HCT116 (cell line): Measurements from ENCODE around the gene ZC3H6. TPM values are rescaled to one million over a fixed set of nuclear protein-coding genes. Genes with fewer than 3 reads are reported as not detected.

ENCODE experiments used
- ATAC-seq: fragments of 200-7000 bp; cut with Tn5 transposase; 2 replicates; pipeline ENCODE4 v1.9.1; 2020; ENCODE audit warnings: mild to moderate bottlenecking, moderate library complexity
- BruUV-seq: library from RNA; stranded (reverse); fragments of 400-500 nt; replicated peaks from 2 replicates; lab custom pipeline; 2021; lab: Mats Ljungman, UMichigan
- CTCF ChIA-PET: fragments of 300-600 bp; sonication (Branson Sonifier 250); formaldehyde crosslinking; loops from one replicate; lab custom pipeline; 2021; ENCODE audit warnings: antibody characterized with exemption; lab: Charles Lee
- POLR2A ChIA-PET: fragments of 300-600, 350-600 bp; sonication (Branson Sonifier 250); formaldehyde crosslinking; loops from one replicate; lab custom pipeline; 2021; ENCODE audit warnings: antibody characterized with exemption; lab: Charles Lee
- RAD21 ChIA-PET, 2 experiments: fragments of 300-600 bp; sonication (Branson Sonifier 250); formaldehyde crosslinking; loops; one replicate each; lab custom pipeline; 2023; ENCODE audit warnings: low total read pairs in 2 of 2; ENCODE audit not compliant: uncharacterized antibody in 2 of 2, unreplicated experiment in 2 of 2, low non-redundant PET in 1 of 2; lab: Charles Lee
- DNase-seq: peaks from one replicate; pipeline ENCODE4 v3.0.0-alpha.2; 2010; ENCODE audit warnings: low read depth, low spot score
- H2AFZ ChIP-seq: fragments of 200-600 bp; shearing (Covaris generic), sonication (generic); 2 replicates; pipeline ENCODE4 v1.6.1; 2017; ENCODE audit warnings: low read depth, mixed run types, mixed read lengths, antibody characterized with exemption, low read length; ENCODE audit not compliant: poor library complexity, severe bottlenecking
- H3K27ac ChIP-seq: 2 replicates; pipeline ENCODE4 v1.5.1; 2012; ENCODE audit warnings: low read depth, low read length
- H3K27me3 ChIP-seq: fragments of 200-600 bp; sonication (generic); 2 replicates; pipeline ENCODE4 v1.6.1; 2016; ENCODE audit warnings: mixed run types, low read length, mixed read lengths; ENCODE audit not compliant: insufficient read depth
- H3K36me3 ChIP-seq, 2 experiments: fragments of 200-500 bp in 1 of 2; fragments of 200-600 bp in 1 of 2; sonication (Bioruptor generic) in 1 of 2; sonication (generic) in 1 of 2; 2 replicates each; pipeline versions ENCODE4 v1.5.1 to v1.6.1; 2014 to 2016; ENCODE audit warnings: low read length in 2 of 2, inconsistent platforms in 1 of 2, mixed read lengths in 1 of 2, mixed run types in 1 of 2; ENCODE audit not compliant: insufficient read depth in 2 of 2, control insufficient read depth in 1 of 2
- H3K4me1 ChIP-seq, 2 experiments: fragments of 200-600 bp in 1 of 2; sonication (generic) in 1 of 2; 2 replicates each; pipeline versions ENCODE4 v1.5.1 to v1.6.1; 2012 to 2017; ENCODE audit warnings: low read length in 2 of 2, inconsistent platforms in 1 of 2, mild to moderate bottlenecking in 1 of 2, mixed read lengths in 1 of 2, mixed run types in 1 of 2, moderate library complexity in 1 of 2; ENCODE audit not compliant: insufficient read depth in 2 of 2, control insufficient read depth in 1 of 2
- H3K4me2 ChIP-seq: fragments of 200-600 bp; sonication (generic); 2 replicates; pipeline ENCODE4 v1.6.1; 2017; ENCODE audit warnings: mixed run types, low read length, mixed read lengths
- H3K4me3 ChIP-seq, 2 experiments: fragments of 200-600 bp in 1 of 2; sonication (generic) in 1 of 2; replicated peaks in 1 of 2; 2 replicates each; pipeline ENCODE4 v1.5.1; 2011 to 2016; ENCODE audit warnings: low read length in 2 of 2, control low read depth in 1 of 2, low read depth in 1 of 2, mild to moderate bottlenecking in 1 of 2, mixed read lengths in 1 of 2, mixed run types in 1 of 2
- H3K79me2 ChIP-seq: fragments of 200-600 bp; sonication (generic); 2 replicates; pipeline ENCODE4 v1.6.1; 2017; ENCODE audit warnings: mild to moderate bottlenecking, mixed run types, low read length, moderate library complexity, mixed read lengths; ENCODE audit not compliant: insufficient read depth
- H3K9ac ChIP-seq: fragments of 200-600 bp; sonication (generic); 2 replicates; pipeline ENCODE4 v1.6.1; 2016; ENCODE audit warnings: low read length, mixed read lengths
- H3K9me2 ChIP-seq: fragments of 200-600 bp; sonication (generic), shearing (Covaris generic); 2 replicates; pipeline ENCODE4 v1.6.1; 2017; ENCODE audit warnings: mixed run types, mild to moderate bottlenecking, moderate library complexity; ENCODE audit not compliant: insufficient read depth
- H3K9me3 ChIP-seq, 2 experiments: fragments of 200-500 bp in 1 of 2; fragments of 200-600 bp in 1 of 2; sonication (Bioruptor generic) in 1 of 2; sonication (generic) in 1 of 2; 2 replicates each; pipeline ENCODE4 v1.6.1; 2014 to 2017; ENCODE audit warnings: low read length in 2 of 2, mixed read lengths in 2 of 2, inconsistent platforms in 1 of 2, low read depth in 1 of 2, mild to moderate bottlenecking in 1 of 2, mixed run types in 1 of 2, moderate library complexity in 1 of 2; ENCODE audit not compliant: control insufficient read depth in 1 of 2, insufficient read depth in 1 of 2
- H4K20me1 ChIP-seq: fragments of 200-600 bp; sonication (generic), shearing (Covaris generic); 2 replicates; pipeline ENCODE4 v1.6.1; 2017; ENCODE audit warnings: mixed run types, mild to moderate bottlenecking, moderate library complexity; ENCODE audit not compliant: insufficient read depth
- CTCF ChIP-seq, 3 experiments: fragments of 200-600 bp in 1 of 3; sonication (generic) in 1 of 3; IDR thresholded peaks in 2 of 3; conservative IDR thresholded peaks in 1 of 3; 2 replicates each; pipeline ENCODE4 v1.5.1; 2012 to 2017; ENCODE audit warnings: low read depth in 2 of 3, low read length in 2 of 3, antibody characterized with exemption in 1 of 3, borderline replicate concordance in 1 of 3, control low read depth in 1 of 3, mild to moderate bottlenecking in 1 of 3, mixed read lengths in 1 of 3, mixed run types in 1 of 3, moderate library complexity in 1 of 3; ENCODE audit not compliant: insufficient read depth in 1 of 3
- EGR1 ChIP-seq: IDR thresholded peaks from 2 replicates; pipeline ENCODE4 v1.6.1; 2012; ENCODE audit warnings: low read depth
- POLR2AphosphoS5 ChIP-seq: IDR thresholded peaks from 2 replicates; pipeline ENCODE4 v1.6.1; 2011; ENCODE audit warnings: mild to moderate bottlenecking, low read depth, low read length, moderate library complexity
- SRF ChIP-seq: IDR thresholded peaks from 2 replicates; pipeline ENCODE4 v1.6.1; 2012; ENCODE audit warnings: low read depth
- YY1 ChIP-seq: IDR thresholded peaks from 2 replicates; pipeline ENCODE4 v1.6.1; 2011; ENCODE audit warnings: low read length, low read depth, moderate library complexity, mild to moderate bottlenecking; ENCODE audit not compliant: insufficient replicate concordance; ENCODE audit errors: extremely low read depth
- ZFX ChIP-seq: fragments of 450-650 bp; IDR thresholded peaks from 2 replicates; pipeline ENCODE4 v1.6.1; 2017
- intact Hi-C: fragments of 100-400 bp; cut with micrococcal nuclease; formaldehyde crosslinking; loops from 2 replicates; pipeline ENCODE4 v1.10.0; 2022
- total RNA-seq: library from RNA; stranded (reverse); gene quantifications from one replicate; pipeline ENCODE4 v1.2.1, GENCODE V29; 2021; ENCODE audit not compliant: unreplicated experiment
- TF ChIP-seq, protein P1 (sequence below): IDR thresholded peaks from 2 replicates; pipeline ENCODE4 v1.6.1; 2012

The ZC3H6 gene
- total RNA-seq, 1 experiment from 2014 or later = 7.0 TPM

DNA sequence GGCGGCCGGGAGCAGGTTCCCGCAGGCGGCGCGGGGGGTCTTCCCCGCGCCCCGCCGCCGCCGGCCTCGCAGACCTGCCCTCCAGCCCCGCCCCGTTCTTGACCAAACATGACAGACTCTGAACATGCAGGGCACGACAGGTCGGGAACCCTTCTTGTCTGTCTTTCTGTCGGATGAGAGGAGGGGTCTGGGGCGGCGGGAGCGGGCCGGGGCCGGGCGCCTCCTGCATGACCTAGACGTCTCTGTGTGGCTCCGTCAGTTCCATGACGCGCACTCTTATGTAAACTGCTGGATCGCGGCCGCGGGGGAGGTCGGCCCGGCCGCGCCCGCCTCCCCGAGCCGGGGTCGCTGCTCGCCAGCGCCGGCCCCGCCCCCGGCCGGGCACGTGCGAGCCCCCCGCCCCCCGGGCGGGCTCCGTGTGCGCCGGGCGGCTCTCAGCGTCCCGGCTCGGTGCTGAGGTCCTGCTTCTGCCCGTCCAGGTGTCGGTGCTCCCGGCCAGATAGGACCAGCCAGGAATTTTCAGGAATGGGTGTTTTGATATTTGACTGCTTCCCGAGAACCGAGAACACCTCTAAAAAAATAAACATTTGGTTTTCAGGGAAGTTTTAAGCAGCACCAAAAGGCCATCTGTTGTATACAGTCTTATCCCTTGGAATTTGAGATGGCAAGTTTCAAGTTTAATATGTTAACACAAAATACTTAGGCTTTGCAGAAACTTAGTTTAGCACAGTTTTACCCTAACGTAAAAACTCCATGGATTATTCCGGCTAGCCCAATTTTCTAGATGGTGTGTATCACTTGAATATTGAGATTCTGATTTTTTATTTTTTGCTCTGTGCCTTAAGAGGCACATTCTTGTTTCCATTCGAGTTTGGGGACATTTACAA is 733 bp downstream of the ZC3H6 start:
- H3K9ac ChIP-seq = peak overlapping the region; percentile 93
- no peaks in the 10 kb centered on the region for H3K9me3 ChIP-seq
- peaks cover 9% of the 10 kb centered on the region; the same call in 1 of the 2 replicates for H3K79me2 ChIP-seq
- no peaks in the 10 kb centered on the region for H3K9me2 ChIP-seq
- H3K4me2 ChIP-seq = peak overlapping the region; percentile 98
- no peaks in the 10 kb centered on the region for H4K20me1 ChIP-seq
- ChIA-PET CTCF (no interaction called here), POLR2A (no interaction called here), RAD21 (no interaction called here)
- peak overlapping the region; percentile 76 to 86 for H3K4me3 ChIP-seq
- peak overlapping the region; percentile 85 for H2AFZ ChIP-seq
- peak overlapping the region; percentile 99 for H3K27ac ChIP-seq
- BruUV-seq = TSS peak; percentile 61
- no peaks in the 10 kb centered on the region for H3K27me3 ChIP-seq
- intact Hi-C loops = loop anchor here (10.0 kb wide), 1 partner anchor 391 kb away; the partner anchor contains the start of gene ANAPC1
- no peaks in the 10 kb centered on the region for H3K36me3 ChIP-seq
- peaks cover 5 to 12% of the 10 kb centered on the region in 2 experiments; a peak in 3 of 4 replicates for H3K4me1 ChIP-seq
- peak; percentile 75 for ATAC-seq
- no peak for TF ChIP-seq CTCF (IDR thresholded peaks at IDR 0.05 in 2 of 3, conservative IDR thresholded peaks at IDR 0.05 in 1 of 3; ENCODE audit: borderline replicate concordance in 1 of 3, insufficient read depth in 1 of 3, low read depth in 2 of 3, low read length in 2 of 3)
- TF ChIP-seq EGR1 = 0 out of 2 replicates have a peak, but pooled peaks have one; percentile 18
- no peak for TF ChIP-seq SRF
- TF ChIP-seq ZFX = no peak
- TF ChIP-seq, protein P1, sequence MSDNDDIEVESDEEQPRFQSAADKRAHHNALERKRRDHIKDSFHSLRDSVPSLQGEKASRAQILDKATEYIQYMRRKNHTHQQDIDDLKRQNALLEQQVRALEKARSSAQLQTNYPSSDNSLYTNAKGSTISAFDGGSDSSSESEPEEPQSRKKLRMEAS = peak; percentile 18; the same call in 1 of the 2 replicates
- peak; percentile 40; the same call in 1 of the 2 replicates for TF ChIP-seq POLR2AphosphoS5
- peak; percentile 9 for TF ChIP-seq YY1
- DNase-seq = peak; percentile 60
